GM12801 (cell line): ENCODE results near the gene CISD3.

Source experiments
- TF ChIP-seq, protein P1 (sequence below): IDR thresholded peaks from one replicate; pipeline ENCODE4 v1.5.1; 2011; ENCODE audit warnings: control low read depth; ENCODE audit not compliant: insufficient read length; ENCODE audit errors: extremely low read depth

The CISD3 gene

GRCh38 chr17:38716368-38717005, 13.7 kb upstream of the CISD3 start:
- TF ChIP-seq, protein P1, sequence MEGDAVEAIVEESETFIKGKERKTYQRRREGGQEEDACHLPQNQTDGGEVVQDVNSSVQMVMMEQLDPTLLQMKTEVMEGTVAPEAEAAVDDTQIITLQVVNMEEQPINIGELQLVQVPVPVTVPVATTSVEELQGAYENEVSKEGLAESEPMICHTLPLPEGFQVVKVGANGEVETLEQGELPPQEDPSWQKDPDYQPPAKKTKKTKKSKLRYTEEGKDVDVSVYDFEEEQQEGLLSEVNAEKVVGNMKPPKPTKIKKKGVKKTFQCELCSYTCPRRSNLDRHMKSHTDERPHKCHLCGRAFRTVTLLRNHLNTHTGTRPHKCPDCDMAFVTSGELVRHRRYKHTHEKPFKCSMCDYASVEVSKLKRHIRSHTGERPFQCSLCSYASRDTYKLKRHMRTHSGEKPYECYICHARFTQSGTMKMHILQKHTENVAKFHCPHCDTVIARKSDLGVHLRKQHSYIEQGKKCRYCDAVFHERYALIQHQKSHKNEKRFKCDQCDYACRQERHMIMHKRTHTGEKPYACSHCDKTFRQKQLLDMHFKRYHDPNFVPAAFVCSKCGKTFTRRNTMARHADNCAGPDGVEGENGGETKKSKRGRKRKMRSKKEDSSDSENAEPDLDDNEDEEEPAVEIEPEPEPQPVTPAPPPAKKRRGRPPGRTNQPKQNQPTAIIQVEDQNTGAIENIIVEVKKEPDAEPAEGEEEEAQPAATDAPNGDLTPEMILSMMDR: no peak

GRCh38 chr17:38717139-38717745, 12.9 kb upstream of the CISD3 start:
- TF ChIP-seq, protein P1: no peak

- TF ChIP-seq, protein P1: no peak
These were observed 10.7 kb upstream of the CISD3 start for GRCh38 chr17:38719289-38719942.

DNA sequence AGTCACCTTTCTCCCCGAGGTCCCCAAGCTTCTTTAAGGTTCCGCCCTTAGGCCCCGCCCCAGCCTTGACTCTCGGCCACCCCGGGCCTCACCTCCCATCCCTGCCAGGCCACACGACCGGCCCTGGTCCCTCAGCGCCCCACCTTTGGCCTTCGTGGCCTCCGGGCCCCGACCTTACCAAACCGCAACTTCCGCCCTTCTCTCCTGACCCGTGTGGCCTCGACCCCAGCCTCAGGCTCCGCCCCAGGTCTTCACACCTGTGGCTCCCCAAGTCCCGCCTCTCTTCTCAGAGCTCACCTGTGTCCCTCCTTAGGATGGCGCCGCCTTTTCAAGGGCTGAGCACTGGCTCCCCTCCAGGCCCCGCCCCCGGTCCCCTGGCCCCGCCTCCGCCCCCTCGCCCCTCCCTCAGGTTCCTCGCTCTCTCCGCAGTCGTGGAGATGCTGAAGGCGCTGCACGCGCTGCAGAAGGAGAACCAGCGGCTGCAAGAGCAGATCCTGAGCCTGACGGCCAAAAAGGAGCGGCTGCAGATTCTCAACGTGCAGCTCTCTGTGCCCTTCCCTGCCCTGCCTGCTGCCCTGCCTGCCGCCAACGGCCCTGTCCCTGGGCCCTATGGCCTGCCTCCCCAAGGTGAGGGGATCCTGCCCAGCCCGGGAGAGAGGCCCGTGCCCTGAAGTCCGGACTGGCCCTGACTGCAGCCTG, 10.0 kb upstream of the CISD3 start:
- TF ChIP-seq, protein P1: no peak

DNA sequence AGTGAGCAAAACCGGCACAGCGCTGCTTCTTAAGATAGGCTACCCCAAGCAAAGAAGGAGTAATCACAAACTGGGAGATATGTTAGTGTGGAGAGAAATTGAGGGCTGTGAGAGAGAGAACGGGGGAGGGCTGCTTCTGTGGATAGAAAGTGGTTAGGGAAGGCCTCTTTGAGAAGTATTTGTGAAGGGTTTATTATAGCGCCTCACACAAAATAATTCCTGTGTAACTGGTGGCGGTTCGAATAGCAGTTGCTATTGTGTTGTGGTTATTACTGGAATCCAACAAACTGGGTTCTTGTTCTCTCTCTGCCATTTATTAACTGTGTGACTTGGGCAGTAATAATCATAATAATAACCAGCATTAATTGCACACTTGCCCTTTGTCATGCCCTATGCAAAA, 9.2 kb upstream of the CISD3 start:
- TF ChIP-seq, protein P1: no peak

DNA sequence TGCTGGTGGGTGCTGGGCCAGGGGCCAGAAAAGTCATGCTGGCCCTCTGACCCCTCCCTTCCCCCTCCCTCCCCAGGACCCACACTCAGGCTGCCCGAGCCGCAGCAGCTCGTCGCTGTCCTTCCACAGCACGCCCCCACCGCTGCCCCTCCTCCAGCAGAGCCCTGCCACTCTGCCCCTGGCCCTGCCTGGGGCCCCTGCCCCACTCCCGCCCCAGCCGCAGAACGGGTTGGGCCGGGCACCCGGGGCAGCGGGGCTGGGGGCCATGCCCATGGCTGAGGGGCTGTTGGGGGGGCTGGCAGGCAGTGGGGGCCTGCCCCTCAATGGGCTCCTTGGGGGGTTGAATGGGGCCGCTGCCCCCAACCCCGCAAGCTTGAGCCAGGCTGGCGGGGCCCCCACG, 8.3 kb upstream of the CISD3 start:
- TF ChIP-seq, protein P1: no peak

- TF ChIP-seq, protein P1: no peak
These were observed 5.7 kb upstream of the CISD3 start for GRCh38 chr17:38724337-38724988.
